ENCODE results near the gene CFAP299. TPM values are rescaled to one million over a fixed set of nuclear protein-coding genes. Genes with fewer than 3 reads are reported as not detected.
"Not testable (repeated sequence)": the region's sequence is repeated elsewhere in the genome, so short reads cannot be mapped to it uniquely, and the experiment has no call there.

CFAP299 gene
- polyA plus RNA-seq, 4 donors: 0.42 to 1.5 (median 1.0) TPM

DNA sequence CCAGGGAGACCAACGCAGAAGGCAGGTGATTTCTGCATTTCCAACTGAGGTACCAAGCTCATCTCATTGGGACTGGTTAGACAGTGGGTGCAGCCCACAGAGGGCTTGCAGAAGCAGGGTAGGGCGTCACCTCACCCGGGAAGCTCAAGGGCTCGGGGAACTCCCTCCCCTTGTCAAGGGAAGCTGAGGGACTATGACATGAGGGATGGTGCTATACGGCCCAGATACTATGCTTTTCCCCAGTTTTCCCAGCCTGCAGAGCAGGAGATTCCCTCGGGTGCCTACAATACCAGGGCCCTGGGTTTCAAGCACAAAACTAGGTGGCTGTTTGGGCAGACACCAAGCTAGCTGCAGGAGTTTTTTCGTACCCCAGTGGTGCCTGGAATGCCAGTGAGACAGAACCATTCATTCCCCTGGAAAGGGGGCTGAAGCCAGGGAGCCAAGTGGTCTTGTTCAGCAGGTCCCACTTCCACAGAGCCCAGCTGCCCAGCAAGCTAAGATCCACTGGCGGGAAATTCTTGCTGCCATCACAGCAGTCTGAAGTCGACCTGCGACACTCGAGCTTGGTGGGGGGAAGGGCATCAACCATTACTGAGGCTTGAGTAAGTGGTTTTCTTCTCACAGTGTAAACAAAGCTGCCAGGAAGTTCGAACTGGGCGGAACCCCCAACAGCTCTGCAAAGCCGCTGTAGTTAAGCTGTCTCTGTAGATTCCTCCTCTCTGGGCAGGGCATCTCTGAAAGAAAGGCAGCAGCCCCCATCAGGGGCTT is 103.9 kb downstream of the CFAP299 start:
- DNase-seq (ENCODE audit: low read depth in 4 of 4, low spot score in 3 of 4): not testable (repeated sequence)

DNA sequence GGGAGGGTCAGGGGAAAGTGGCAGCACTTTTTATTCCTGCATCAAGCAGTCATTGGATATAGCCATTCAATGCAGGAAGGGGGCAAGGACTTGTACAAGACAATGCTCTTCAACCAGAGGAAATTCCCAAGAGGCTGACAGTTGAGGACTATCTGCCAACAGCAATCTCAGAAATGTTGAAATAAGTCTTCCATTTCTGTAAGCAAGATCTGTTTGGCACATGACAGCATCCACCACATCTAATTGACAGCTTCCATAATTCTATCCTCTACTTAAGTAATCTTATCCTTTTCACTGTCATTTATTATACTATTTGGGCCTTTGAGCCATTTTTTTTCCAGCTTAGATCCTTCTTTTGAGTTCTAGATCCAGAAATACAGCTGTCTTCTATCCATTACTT is 110.7 kb downstream of the CFAP299 start:
- no peak for DNase-seq (ENCODE audit: low read depth in 4 of 4, low spot score in 3 of 4)

DNA sequence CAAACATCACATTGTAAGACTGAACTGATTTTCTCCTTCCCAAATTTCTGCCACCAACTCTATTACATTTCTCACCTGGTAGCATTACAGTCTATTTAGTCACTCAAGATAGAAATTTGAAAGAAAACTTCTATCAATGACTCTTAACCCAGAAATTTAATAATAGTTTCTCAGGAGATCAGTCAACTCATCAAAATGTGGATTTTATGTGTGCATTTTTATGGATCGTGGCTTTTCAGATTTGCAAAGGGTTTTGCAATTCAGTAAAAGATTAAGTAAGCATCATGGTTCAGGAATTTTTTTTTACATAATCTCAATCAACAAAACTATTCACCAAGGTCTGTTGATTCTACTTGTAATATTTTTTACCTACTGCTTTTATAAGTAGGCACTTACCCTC is 111.1 kb downstream of the CFAP299 start:
- DNase-seq (ENCODE audit: low read depth in 4 of 4, low spot score in 3 of 4): no peak

DNA sequence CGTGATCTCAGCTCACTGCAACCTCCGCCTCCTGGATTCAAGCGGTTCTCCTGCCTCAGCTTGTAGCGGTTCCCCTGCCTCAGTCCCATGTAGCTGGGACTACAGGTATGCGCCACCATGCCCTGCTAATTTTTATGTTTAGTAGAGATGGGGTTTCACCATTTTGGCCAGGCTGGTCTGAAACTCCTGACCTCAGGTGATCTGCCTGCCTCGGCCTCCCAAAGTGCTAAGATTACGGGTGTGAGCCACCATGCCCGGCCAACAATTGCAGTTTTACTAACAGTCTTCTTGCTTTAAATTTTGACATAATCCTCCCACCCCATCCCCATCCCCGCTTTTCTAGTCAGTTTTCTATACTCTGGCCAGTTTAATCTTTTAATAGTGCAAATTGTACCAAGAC is 112.0 kb downstream of the CFAP299 start:
- no peak for DNase-seq (ENCODE audit: low read depth in 4 of 4, low spot score in 3 of 4)

DNA sequence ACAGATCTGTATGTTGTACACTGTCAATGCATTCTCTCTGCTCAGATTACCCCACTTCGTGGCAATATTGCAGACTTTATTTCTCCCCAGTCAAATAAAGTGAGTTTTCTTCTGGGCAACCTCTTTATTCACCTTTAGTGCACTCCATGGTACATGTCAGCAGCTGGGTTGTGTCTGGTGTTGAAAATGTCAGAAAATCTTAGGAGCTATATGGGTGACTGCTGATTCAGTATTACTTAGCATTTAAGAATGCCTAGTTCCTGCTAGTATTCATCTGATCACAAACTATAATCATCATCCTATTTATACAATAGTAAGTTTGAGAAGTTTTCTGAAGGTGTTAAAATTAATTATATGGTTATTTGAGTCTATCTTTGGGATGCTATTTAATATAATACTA is 112.5 kb downstream of the CFAP299 start:
- DNase-seq (ENCODE audit: low read depth in 4 of 4, low spot score in 3 of 4): no peak

DNA sequence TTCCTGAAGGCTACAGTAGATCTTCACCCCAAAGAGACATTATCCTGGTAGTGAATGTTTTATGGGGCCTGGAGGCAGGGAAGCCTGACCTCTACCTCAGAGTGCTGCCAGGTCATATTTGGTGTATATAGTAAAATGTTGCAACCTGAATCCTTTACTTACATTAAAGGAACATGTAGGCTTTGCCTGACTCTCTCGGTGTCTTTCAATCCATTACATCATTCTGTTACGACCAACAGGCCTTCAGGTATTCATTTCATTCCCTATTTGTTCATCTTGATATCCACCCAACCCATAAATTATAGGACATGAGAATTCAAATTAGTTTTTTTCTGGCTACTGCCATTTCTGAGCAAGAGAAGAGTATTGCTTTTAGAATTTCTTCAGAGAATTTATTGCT is 116.5 kb downstream of the CFAP299 start:
- no peak for DNase-seq (ENCODE audit: low read depth in 4 of 4, low spot score in 3 of 4)

DNA sequence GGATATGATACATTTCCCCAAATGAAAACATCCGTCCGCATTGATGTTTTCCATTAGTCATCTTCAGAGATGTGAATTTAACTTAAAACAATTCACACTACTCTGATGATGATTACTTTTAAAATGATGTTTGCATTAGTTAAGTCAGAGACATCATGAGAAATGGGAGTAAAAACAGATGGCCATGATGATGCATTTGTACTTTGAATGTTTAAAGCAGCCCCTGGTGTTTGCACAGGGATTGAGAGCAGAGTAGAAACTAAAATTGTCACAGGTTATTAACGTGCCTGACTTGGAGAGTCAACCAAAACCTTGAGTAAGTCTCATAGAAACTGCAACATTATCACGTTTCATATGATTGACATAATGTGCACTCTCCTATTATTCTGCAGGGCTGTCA is 117.2 kb downstream of the CFAP299 start:
- no peak for DNase-seq (ENCODE audit: low read depth in 4 of 4, low spot score in 3 of 4)

DNA sequence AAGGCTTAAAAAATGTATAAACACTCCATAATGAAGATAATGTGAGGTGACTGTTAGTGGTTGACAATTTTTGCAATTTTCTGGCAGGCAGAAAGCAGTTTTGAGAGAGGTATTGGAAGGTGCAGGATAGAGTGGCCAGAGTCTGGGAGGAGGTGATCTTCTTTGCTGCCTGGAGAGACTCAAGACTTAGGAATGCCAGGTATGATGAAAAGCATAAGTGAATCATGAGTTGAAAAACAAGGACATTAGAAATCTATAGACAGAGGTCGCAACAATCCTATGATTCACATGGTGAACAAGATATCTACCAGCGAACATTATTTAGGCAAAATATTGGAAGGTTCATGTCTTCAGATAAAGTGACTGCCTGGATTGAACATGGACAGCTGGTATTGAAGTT is 118.5 kb downstream of the CFAP299 start:
- no peak for DNase-seq (ENCODE audit: low read depth in 4 of 4, low spot score in 3 of 4)

DNA sequence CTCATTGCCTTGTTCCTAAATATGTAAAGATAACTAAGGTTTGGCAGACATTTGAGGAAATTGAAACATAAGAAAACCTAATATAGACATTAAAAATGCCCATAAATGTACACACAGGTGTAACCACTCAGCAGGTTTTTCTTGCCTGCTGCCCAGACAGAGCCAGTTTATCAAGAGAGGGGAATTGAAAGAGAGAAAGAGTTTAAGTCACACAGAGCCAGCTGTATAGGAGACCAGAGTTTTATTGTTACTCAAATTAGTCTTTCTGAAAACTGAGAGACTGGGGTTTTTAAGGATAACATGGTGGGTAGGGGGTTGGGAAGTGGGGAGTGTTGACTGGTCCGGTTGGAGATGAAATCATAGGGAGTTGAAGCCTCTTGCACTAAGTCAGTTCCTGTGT is 119.0 kb downstream of the CFAP299 start:
- no peak for DNase-seq (ENCODE audit: low read depth in 4 of 4, low spot score in 3 of 4)

DNA sequence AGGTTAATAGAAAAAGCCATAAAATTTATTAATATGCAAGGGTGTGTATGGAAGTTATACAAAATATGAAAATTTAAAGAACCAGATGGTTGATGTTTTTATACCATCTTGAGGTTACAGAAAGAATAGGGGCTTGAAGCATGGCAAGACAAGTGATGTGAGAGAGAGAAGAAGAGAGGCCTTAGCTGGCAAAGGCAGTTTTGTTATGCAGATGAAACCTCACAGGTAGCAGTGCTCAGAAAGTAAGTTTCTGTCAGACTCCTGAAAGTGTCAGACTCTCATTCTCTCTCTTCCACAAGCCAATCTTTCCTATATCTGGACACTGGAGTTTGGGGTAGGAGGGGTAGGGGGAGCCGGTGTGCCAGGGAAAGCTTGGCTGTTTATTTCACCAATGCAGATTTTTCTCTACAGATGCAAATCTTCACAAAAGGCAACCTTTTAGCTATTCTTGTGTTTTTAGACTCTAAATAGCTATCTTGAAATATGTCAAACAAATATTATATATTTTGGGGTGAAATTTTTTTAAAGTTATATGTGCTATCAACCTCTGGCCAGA is 124.5 kb downstream of the CFAP299 start:
- no peak for DNase-seq (ENCODE audit: low read depth in 4 of 4, low spot score in 3 of 4)

DNA sequence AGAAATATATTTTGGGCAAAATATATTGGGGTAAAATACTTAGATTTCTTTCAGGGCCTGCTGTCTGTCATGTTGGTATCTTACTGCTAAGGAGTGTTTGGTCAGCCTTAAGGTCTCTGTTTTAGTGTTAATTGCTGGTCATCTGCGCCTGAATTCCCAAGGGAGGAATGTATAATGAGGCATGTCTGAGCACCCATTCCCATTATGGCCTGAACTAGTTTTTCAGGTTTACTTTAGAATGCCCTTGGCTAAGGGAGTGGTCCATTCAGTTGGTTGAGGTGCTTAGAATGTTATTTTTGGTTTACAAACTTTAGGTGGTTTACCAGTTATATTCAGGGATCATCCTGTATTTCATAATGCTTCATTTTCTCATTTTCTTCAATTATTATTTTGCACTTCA is 125.9 kb downstream of the CFAP299 start:
- DNase-seq (ENCODE audit: low read depth in 4 of 4, low spot score in 3 of 4): no peak

DNA sequence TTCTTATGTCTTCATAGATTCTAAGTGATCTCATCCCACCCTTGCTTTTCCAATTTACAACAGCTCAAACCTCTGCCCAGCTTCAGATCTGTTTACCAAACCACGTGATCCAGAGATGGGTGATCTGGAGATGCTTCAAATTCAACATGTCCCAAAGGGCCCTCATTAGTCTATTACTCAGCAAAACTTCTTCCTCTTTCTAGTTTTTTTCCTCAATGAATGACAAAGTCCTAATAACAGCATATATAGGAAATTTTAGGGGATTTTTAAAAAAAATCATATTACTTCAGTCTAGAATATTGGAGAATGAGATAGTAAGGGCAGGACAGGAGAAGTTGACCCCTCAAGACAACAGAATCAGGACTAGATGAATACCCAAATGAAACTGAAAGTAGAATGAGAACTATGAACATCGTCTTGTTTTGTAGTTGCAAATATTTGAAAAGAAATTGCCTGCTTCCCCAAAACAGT is 127.1 kb downstream of the CFAP299 start:
- DNase-seq (ENCODE audit: low read depth in 4 of 4, low spot score in 3 of 4): no peak

DNA sequence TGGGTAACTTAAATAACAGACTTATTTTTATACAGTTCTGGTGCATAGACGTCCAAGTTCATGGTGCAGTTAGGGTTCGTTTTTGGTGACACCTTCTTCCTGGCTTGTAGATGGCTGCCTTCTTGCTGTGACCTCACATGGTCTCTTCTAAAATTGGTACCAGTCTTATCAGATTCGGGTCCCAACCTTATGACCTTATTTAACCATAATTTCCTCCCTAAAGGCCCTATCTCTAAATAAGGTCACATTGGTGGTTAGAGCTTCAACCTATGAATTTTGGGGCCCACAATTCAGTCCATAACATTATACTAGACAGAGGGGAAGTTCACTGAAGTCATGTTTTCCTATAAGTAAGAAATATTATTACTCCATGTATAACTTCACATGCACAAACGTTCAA is 128.0 kb downstream of the CFAP299 start:
- DNase-seq (ENCODE audit: low read depth in 4 of 4, low spot score in 3 of 4): no peak

DNA sequence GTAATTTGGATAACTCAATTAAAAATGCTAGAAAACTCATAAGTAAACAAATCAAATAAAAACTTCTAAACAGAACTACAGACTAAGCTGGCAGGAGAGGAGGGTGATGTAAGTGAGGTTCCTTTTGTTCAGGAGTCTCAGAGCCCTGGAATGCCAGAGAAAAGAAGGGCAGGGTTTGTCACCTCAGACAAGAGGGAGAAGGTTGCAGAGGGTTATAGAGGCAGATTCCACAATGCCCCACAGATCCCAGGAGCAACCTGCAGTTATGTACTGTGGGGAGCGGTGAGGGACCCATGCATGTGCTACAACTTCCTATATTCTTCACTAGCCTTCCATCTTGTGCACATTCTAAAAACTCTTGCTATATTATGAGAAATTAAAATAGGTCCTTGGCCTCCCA is 129.7 kb downstream of the CFAP299 start:
- DNase-seq (ENCODE audit: low read depth in 4 of 4, low spot score in 3 of 4): no peak

DNA sequence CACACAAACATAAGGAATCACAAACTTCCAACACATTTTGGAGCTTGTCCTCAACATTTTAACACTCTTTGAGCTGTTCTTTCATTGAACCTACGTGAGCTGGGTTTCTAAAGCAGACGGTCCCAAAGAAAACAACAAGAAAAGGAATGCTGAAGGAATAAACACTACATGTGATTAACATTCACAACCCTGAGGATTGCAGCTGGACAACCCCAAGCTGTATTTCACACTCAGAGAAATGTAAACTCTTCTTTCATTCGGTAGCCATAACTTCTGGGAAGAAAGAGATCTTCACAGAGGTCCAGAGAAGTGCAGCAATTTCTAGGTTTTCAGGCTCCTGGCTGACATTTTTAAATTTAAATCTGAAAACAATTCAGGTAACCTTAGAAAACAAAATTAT is 130.2 kb downstream of the CFAP299 start:
- no peak for DNase-seq (ENCODE audit: low read depth in 4 of 4, low spot score in 3 of 4)

DNA sequence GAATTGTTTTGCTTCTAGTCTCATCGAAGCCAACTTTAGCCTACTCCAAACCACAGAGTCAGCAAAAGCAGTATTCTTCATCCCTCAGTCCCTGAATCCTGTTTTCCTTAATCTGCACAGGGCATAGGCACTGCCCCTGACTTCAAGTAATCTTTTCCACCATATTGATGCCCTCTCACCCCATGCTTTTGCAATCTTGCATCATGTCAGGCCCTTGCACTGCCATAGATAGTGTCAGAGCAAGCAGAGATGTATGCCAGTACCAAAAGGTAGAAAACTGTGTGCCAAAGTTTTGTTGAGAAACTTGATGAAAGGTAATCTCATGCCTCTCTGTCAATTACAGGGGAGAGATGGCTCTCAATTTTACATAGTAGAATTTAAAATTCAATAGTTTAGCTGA is 131.1 kb downstream of the CFAP299 start:
- DNase-seq (ENCODE audit: low read depth in 4 of 4, low spot score in 3 of 4): no peak

DNA sequence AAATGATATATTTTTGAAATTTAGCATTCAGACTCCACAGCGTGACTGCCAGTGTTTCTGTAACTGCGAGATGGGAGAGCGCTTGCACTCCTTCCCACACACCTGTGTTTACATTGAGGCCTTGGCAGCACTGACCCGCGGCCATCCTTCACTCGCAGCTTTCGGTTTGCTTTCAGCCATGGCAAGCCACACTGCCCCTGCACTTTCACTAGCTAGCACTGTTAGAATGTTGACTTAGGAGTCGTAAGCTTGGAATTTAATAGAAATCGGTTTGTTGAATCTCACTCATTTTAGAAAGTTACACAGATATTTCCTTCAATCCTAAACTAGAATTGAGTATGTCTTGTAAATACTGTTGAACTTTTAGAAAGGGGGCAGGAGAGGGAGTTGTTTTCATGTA is 136.2 kb downstream of the CFAP299 start:
- peak; percentile 21 to 53 (median 52) for DNase-seq (ENCODE audit: low read depth in 4 of 4, low spot score in 3 of 4)

DNA sequence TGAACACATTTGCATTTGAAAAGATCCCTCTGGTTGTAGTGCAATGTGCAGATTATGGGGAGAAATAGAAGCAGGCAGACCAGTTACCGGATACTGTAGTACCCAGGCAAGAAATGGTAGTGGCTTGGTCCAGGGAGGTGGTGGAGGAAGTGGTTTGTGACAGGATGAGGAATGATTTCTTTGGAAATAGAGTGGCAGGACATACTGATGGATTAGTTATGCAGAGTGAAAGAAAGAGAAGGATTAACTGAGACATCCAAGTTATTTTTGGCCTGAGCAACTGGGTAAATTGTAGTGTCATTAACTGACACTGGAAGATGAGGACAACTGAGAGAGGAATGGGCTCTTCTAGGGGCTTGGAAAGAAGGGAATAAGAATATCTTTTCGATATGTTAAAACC is 139.7 kb downstream of the CFAP299 start:
- no peak for DNase-seq (ENCODE audit: low read depth in 4 of 4, low spot score in 3 of 4)

DNA sequence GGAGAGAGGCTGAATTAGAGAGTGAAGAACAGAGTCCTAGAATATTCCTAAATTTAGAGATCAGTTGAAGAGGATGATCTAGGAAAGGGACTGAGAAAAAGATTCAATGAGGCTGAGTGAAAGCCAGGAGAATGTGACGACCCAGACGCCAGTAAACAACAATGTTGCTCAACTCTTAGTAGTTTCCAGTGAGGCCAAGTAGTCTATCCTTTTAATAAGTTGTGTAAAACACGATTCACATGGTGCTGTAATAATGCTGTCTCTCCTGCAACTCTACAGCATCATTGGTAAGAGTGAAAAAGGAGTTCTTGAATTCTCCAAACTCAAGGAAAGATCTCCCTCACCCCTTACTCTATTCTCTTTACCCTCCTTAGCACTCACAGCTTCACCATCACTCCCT is 140.3 kb downstream of the CFAP299 start:
- no peak for DNase-seq (ENCODE audit: low read depth in 4 of 4, low spot score in 3 of 4)

DNA sequence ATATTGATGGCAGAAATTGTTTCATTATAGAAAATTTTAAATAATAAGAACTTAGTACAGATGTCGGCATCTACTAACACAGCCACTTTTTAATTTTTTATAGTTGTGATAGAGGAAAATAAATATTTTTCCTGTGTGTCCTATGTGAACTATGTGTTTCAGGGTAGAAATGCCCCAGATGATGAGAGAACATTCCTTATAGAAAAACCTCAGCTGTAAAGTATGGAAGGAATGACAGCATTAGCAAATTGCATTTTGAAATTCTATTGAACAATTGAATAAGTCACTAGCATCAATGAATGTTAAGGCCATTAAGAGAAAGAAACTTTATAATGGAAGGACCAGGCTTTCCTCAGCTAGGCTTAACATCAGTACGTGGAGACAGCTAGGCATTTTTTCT is 149.2 kb downstream of the CFAP299 start:
- DNase-seq (ENCODE audit: low read depth in 4 of 4, low spot score in 3 of 4): no peak

DNA sequence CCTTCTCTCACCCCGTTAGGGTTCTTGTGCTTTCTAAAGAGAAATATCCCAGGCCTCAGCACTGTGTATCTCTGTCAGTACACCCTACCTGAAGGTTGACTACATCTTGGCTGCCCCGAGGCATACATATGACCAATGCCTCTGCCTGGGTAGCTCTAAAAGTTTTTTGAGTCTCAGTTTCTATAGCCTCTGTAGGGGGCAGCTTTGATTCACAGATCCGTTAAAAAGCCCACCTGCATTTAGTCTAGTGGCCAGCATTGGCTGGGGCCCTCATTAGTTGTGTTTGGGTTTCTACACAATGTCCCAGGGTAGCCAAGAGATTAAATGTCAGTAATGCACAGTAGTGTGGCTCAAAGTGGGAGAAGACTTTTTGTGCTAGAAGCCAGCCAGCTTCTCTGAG is 151.1 kb downstream of the CFAP299 start:
- no peak for DNase-seq (ENCODE audit: low read depth in 4 of 4, low spot score in 3 of 4)

DNA sequence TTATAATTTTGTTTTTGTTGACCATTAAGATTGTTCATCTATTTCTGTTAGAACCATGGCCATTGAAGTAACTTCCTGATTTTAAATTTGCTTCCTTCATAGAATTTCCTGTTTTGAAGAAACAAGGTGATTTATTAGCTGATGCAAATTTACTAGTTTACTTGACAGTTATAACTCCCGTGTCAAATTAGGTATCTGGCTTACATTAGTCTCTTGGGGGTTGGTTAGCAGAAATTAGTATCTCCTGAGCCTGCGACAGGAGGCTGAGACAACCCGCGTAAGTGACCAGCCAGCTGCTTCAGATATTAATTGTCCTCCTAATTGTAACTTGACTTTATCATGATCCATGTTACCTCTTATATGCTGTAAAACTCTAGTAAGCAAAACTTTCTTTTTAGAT is 154.3 kb downstream of the CFAP299 start:
- no peak for DNase-seq (ENCODE audit: low read depth in 4 of 4, low spot score in 3 of 4)

DNA sequence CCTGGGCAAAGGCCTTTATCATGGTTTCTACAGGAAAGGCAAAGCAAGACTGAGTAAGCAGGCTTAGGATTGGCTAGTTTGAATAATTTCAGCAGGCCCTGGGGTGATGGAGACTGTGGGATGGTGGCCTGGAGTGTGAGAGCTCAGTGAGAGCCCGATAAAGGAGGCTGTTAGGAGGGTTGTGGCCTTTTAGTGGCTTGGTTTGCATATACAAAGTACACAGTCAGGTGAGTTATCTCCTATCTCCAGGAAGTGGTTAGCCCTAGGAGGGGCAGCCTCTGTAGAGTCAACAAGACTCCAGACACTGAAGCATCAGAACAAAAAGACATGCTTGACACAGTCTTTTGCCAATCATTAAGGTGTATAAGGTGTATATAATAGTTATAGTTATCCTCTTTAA is 157.2 kb downstream of the CFAP299 start:
- DNase-seq (ENCODE audit: low read depth in 4 of 4, low spot score in 3 of 4): no peak
